ENCODE data around the gene KMO. TPM values are rescaled to one million over a fixed set of nuclear protein-coding genes. Genes with fewer than 3 reads are reported as not detected.

Gene KMO
- total RNA-seq, 1 experiment from 2014 or later = 0.07 TPM

DNA sequence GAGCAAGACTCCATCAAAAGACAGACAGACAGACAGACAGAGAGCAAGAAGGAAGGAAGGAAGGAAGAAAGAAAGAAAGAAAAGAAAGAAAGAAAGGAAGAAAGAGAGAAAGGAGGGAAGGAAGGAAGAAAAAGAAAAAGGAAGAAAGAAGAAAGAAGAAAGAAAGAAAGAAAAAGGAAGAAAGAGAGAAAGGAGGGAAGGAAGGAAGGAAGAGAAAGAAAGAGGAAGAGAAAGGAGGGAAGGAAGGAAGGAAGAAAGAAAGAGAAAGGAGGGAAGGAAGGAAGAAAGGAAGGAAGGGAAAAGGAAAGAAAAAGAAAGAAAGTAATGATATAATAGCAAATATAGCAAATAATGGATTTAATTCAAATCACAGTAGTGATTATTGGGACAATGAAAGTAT, 75.3 kb downstream of the KMO start:
- H3K9me3 ChIP-seq (ENCODE audit: insufficient read depth, low read depth) = no peaks in the 10 kb centered on the region; the same call in 1 of the 2 replicates
- H3K27ac ChIP-seq = no peak overlapping the region
- H3F3A ChIP-seq (ENCODE audit: insufficient read depth, low read depth) = no peaks in the 10 kb centered on the region
- no peaks in the 10 kb centered on the region for H4K20me1 ChIP-seq (ENCODE audit: insufficient read depth)
- BruUV-seq (replicated peaks) = no TSS peak
- H3K4me3 ChIP-seq = no peak overlapping the region
- no peak overlapping the region for H2AFZ ChIP-seq
- TF ChIP-seq EZH2 (IDR thresholded peaks at IDR 0.05; ENCODE audit: low read depth) (no peak), CTCF (conservative IDR thresholded peaks at IDR 0.05) (no peak)
- peaks cover 39% of the 10 kb centered on the region for H3K4me1 ChIP-seq (replicated peaks; ENCODE audit: insufficient read depth)
- H3K4me2 ChIP-seq = no peak overlapping the region
- no peaks in the 10 kb centered on the region for H3K27me3 ChIP-seq (ENCODE audit: insufficient read depth, low read depth)
- DNase-seq = no peak
- H3K36me3 ChIP-seq (ENCODE audit: low read depth) = peaks cover 7% of the 10 kb centered on the region; the same call in 1 of the 2 replicates
- POLR2A ChIA-PET (ENCODE audit: unreplicated experiment) = no interaction called here
- intact Hi-C loops (cut with micrococcal nuclease; ENCODE audit: unreplicated experiment) = no loop called here
- H3K9me2 ChIP-seq (ENCODE audit: insufficient read depth) = no peaks in the 10 kb centered on the region
- CTCF ChIA-PET = no interaction called here
- no peaks in the 10 kb centered on the region for H3K79me2 ChIP-seq (ENCODE audit: low read depth)

- H3K4me2 ChIP-seq = no peak overlapping the region
- no peak overlapping the region for H3K4me3 ChIP-seq
- POLR2A ChIA-PET (ENCODE audit: unreplicated experiment) = no interaction called here
- H2AFZ ChIP-seq = no peak overlapping the region
- 0 out of 2 replicates have a peak, but pooled peaks cover 2% of the 10 kb centered on the region for H3K36me3 ChIP-seq (ENCODE audit: low read depth)
- no peak for TF ChIP-seq CTCF (conservative IDR thresholded peaks at IDR 0.05)
- TF ChIP-seq EZH2 (IDR thresholded peaks at IDR 0.05; ENCODE audit: low read depth) = no peak
- no peak overlapping the region for H3K27ac ChIP-seq
- intact Hi-C loops (cut with micrococcal nuclease; ENCODE audit: unreplicated experiment) = no loop called here
- H3K9me3 ChIP-seq (ENCODE audit: insufficient read depth, low read depth) = no peaks in the 10 kb centered on the region; the same call in 1 of the 2 replicates
- no peaks in the 10 kb centered on the region for H4K20me1 ChIP-seq (ENCODE audit: insufficient read depth)
- DNase-seq = no peak
- CTCF ChIA-PET = no interaction called here
- H3K79me2 ChIP-seq (ENCODE audit: low read depth) = no peaks in the 10 kb centered on the region
- H3K27me3 ChIP-seq (ENCODE audit: insufficient read depth, low read depth) = no peaks in the 10 kb centered on the region
- no TSS peak for BruUV-seq (replicated peaks)
- H3F3A ChIP-seq (ENCODE audit: insufficient read depth, low read depth) = no peaks in the 10 kb centered on the region
- H3K4me1 ChIP-seq (replicated peaks; ENCODE audit: insufficient read depth) = peaks cover 49% of the 10 kb centered on the region
- no peaks in the 10 kb centered on the region for H3K9me2 ChIP-seq (ENCODE audit: insufficient read depth)
Measured at GRCh38 chr1:241608379-241609033, 76.3 kb downstream of the KMO start.

DNA sequence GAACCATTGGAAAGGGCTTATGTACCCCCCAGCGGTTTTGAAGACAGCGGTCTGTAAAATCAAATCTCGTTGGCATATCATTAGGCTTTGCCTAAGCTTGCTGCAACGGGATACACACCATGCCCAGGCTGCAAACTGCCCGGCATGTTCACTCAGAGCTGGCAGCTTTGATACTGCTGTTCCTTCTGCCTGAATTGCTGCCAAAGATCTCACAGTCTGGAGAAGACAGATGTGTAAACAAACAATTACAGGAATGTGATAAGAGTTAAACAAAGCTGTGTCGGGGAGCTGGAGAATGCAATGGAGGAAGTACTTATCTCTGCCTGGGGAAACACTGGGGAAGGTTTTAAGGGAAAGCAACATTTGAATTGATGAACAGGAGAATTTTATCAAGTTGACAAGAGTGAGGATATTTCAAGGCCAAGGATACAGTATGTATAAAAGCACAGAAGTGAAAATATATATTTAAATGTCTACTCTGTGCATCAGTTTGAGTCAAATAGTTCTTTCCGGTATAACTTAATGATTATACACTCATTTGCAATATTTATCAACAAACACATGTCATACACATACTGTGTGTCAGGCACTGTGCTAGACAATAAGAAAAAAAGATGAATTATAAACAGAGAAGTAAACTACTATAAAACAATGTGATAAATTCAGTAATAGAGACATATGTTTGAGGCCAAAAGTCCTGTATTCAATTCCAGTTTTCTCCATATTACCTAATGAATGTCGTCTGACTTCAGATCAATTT, 78.1 kb downstream of the KMO start:
- H3K4me3 ChIP-seq = no peak overlapping the region

More for the DNA sequence above, 78.1 kb downstream of the KMO start:
- no peaks in the 10 kb centered on the region for H4K20me1 ChIP-seq (ENCODE audit: insufficient read depth)
- POLR2A ChIA-PET (ENCODE audit: unreplicated experiment) = interaction anchor here (0.5 to 1.9 kb wide), 4 partner anchors 31 to 1991 kb away, joined by 4 to 23 read pairs (median 6); partner anchors contain the start of genes CHML and OPN3
- H3K4me2 ChIP-seq = 0 out of 2 replicates have a peak overlapping the region, but pooled peaks have one; percentile 1
- H3K9me3 ChIP-seq (ENCODE audit: insufficient read depth, low read depth) = no peaks in the 10 kb centered on the region; the same call in 1 of the 2 replicates
- CTCF ChIA-PET = interaction anchor here (0.5 to 2.0 kb wide), 8 partner anchors 19 to 934 kb away, joined by 3 to 8 read pairs (median 4); no protein-coding TSS in a partner anchor
- DNase-seq = peak; percentile 42 to 72
- no peaks in the 10 kb centered on the region for H3K9me2 ChIP-seq (ENCODE audit: insufficient read depth)
- no TSS peak for BruUV-seq (replicated peaks)
- H3K36me3 ChIP-seq (ENCODE audit: low read depth) = no peaks in the 10 kb centered on the region
- H3F3A ChIP-seq (ENCODE audit: insufficient read depth, low read depth) = no peaks in the 10 kb centered on the region
- no peaks in the 10 kb centered on the region for H3K27me3 ChIP-seq (ENCODE audit: insufficient read depth, low read depth)
- intact Hi-C loops (cut with micrococcal nuclease; ENCODE audit: unreplicated experiment) = loop anchor here (1.0 to 5.0 kb wide), 5 partner anchors 19 to 407 kb away; partner anchors contain the start of genes FH and MAP1LC3C
- peaks cover 50% of the 10 kb centered on the region for H3K4me1 ChIP-seq (replicated peaks; ENCODE audit: insufficient read depth)
- H3K27ac ChIP-seq = no peak overlapping the region
- no peaks in the 10 kb centered on the region for H3K79me2 ChIP-seq (ENCODE audit: low read depth)
- H2AFZ ChIP-seq = no peak overlapping the region
- TF ChIP-seq CTCF (conservative IDR thresholded peaks at IDR 0.05) (no peak), EZH2 (IDR thresholded peaks at IDR 0.05; ENCODE audit: low read depth) (no peak)
